OCI-LY3 (cell line): ENCODE measurements around the gene MIER3.

Experiments
- CTCF ChIP-seq: fragments of 200-600, 300-600 bp; sonication (generic); IDR thresholded peaks from 2 replicates; pipeline ENCODE4 v1.5.1; 2014; ENCODE audit warnings: antibody characterized with exemption, low read length, low read depth
- EZH2phosphoT487 ChIP-seq: fragments of 200-600 bp; shearing (Covaris generic); IDR thresholded peaks from 2 replicates; pipeline ENCODE4 v1.6.1; 2018; ENCODE audit warnings: antibody characterized with exemption, mixed run types, low read depth

- TF ChIP-seq CTCF (no peak), EZH2phosphoT487 (no peak)
Measured at GRCh38 chr5:56914678-56915077, 37.2 kb downstream of the MIER3 start.
